ENCODE results near the gene SERPINA9.
A peak's percentile ranks its signal among the peaks of the same experiment; 100 is the strongest.
"Not testable (repeated sequence)": the region's sequence is repeated elsewhere in the genome, so short reads cannot be mapped to it uniquely, and the experiment has no call there.

SERPINA9 gene

GRCh38 chr14:94491511-94491910 lies 15.5 kb upstream of the SERPINA9 start:
- no peaks in the 10 kb centered on the region for H3K27me3 ChIP-seq
- H4K20me1 ChIP-seq, result no peaks in the 10 kb centered on the region
- H3K4me1 ChIP-seq, result peaks cover 32% of the 10 kb centered on the region
- no peak overlapping the region for H3K4me3 ChIP-seq
- no peaks in the 10 kb centered on the region for H3K9me3 ChIP-seq
- H3K9ac ChIP-seq, result no peak overlapping the region; the same call in 1 of the 2 replicates
- 0 out of 2 replicates have a peak overlapping the region, but pooled peaks have one; percentile 3 for H3K4me2 ChIP-seq
- TF ChIP-seq Cebpa-rat (IDR thresholded peaks at IDR 0.05), result no peak
- H3K27ac ChIP-seq, result no peak overlapping the region
- H3K36me3 ChIP-seq, result no peaks in the 10 kb centered on the region

- no peaks in the 10 kb centered on the region for H3K9me3 ChIP-seq
- peaks cover 40% of the 10 kb centered on the region for H3K4me1 ChIP-seq
- H3K27me3 ChIP-seq, result no peaks in the 10 kb centered on the region
Measured at GRCh38 chr14:94489336-94489735, 13.3 kb upstream of the SERPINA9 start.

DNA sequence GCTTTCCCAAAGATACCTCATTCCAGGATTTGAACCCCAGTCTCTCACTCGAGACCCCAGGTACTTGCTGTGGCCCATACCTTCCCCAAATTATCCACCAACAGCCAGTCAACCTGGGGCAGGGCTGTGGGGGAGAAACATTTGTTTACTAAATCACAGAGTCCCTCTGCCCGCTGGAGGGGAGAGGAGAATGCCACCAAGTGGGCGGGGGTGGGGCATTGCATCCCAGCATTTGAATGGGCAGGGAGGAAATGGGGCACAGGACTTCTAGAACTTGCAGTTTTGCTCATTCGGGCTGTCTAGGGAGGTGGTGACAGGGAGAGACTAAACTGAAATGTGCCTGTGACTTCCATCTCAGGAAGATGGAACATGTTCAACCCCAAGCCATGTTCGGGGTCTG lies 10.9 kb upstream of the SERPINA9 start:
- Histone ChIP-seq H3K9ac (no peak overlapping the region), H3K36me3 (no peaks in the 10 kb centered on the region), H3K4me2 (no peak overlapping the region), H3K4me3 (no peak overlapping the region), H3K27me3 (no peaks in the 10 kb centered on the region), H3K27ac (no peak overlapping the region), H4K20me1 (no peaks in the 10 kb centered on the region), H3K9me3 (no peaks in the 10 kb centered on the region), H3K4me1 (peaks cover 45% of the 10 kb centered on the region)
- TF ChIP-seq Cebpa-rat (IDR thresholded peaks at IDR 0.05), result no peak

More at GRCh38 chr14:94489336-94489735, 13.3 kb upstream of the SERPINA9 start:
- no peaks in the 10 kb centered on the region for H4K20me1 ChIP-seq
- peak overlapping the region; percentile 52 for H3K27ac ChIP-seq
- no peaks in the 10 kb centered on the region for H3K36me3 ChIP-seq
- peak overlapping the region; percentile 73 for H3K4me2 ChIP-seq
- H3K4me3 ChIP-seq, result no peak overlapping the region
- H3K9ac ChIP-seq, result no peak overlapping the region
- TF ChIP-seq Cebpa-rat (IDR thresholded peaks at IDR 0.05), result no peak

- H3K27ac ChIP-seq, result no peak overlapping the region
- no peaks in the 10 kb centered on the region for H3K9me3 ChIP-seq
- no peaks in the 10 kb centered on the region for H3K36me3 ChIP-seq
- no peak overlapping the region for H3K4me3 ChIP-seq
- H3K9ac ChIP-seq, result no peak overlapping the region
- no peaks in the 10 kb centered on the region for H4K20me1 ChIP-seq
- peaks cover 39% of the 10 kb centered on the region for H3K4me1 ChIP-seq
- no peaks in the 10 kb centered on the region for H3K27me3 ChIP-seq
- TF ChIP-seq Cebpa-rat (IDR thresholded peaks at IDR 0.05), result no peak
- peak overlapping the region; percentile 47 for H3K4me2 ChIP-seq
Measured at GRCh38 chr14:94485944-94486841, 10.2 kb upstream of the SERPINA9 start.

- Histone ChIP-seq H3K4me2 (no peak overlapping the region), H3K4me1 (peaks cover 30% of the 10 kb centered on the region), H3K27ac (no peak overlapping the region)
Measured at GRCh38 chr14:94484481-94484880, 8.5 kb upstream of the SERPINA9 start.

GRCh38 chr14:94483729-94484275 lies 7.8 kb upstream of the SERPINA9 start:
- peak overlapping the region; percentile 49; the same call in 1 of the 2 replicates for H3K4me2 ChIP-seq

More at GRCh38 chr14:94484481-94484880, 8.5 kb upstream of the SERPINA9 start:
- no peak for TF ChIP-seq Cebpa-rat (IDR thresholded peaks at IDR 0.05)
- Histone ChIP-seq H3K36me3 (no peaks in the 10 kb centered on the region), H3K9me3 (peaks cover 4% of the 10 kb centered on the region; the same call in 1 of the 2 replicates), H3K9ac (no peak overlapping the region), H3K27me3 (no peaks in the 10 kb centered on the region), H3K4me3 (no peak overlapping the region), H4K20me1 (no peaks in the 10 kb centered on the region)

DNA sequence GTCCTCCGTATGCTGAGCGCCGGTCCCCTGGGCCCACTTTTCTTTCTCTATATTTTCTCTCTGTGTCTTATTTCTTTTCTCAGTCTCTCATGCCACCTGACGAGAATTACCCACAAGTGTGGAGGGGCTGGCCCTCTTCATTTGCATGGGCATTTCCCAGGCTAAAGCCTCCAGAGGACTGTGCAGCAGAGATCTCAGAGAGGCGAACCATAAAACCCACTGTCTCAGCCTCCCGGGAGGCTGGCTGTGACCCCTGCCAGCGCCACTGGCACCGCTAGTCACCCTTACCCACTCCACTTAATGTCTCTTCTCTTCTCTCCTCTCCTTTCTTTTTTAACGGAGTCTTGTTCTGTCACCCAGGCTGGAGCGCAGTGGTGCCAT lies 7.1 kb upstream of the SERPINA9 start:
- Histone ChIP-seq H3K4me3 (no peak overlapping the region), H3K27ac (no peak overlapping the region), H3K27me3 (no peaks in the 10 kb centered on the region), H3K4me1 (peaks cover 20% of the 10 kb centered on the region), H3K9me3 (peaks cover 16% of the 10 kb centered on the region), H4K20me1 (no peaks in the 10 kb centered on the region), H3K4me2 (peak overlapping the region; percentile 49), H3K36me3 (no peaks in the 10 kb centered on the region), H3K9ac (no peak overlapping the region)
- no peak for TF ChIP-seq Cebpa-rat (IDR thresholded peaks at IDR 0.05)

More at GRCh38 chr14:94483729-94484275, 7.8 kb upstream of the SERPINA9 start:
- Histone ChIP-seq H3K9me3 (peaks cover 10% of the 10 kb centered on the region), H3K36me3 (no peaks in the 10 kb centered on the region), H3K27me3 (no peaks in the 10 kb centered on the region), H3K4me3 (no peak overlapping the region), H3K27ac (no peak overlapping the region), H4K20me1 (no peaks in the 10 kb centered on the region), H3K4me1 (peaks cover 24% of the 10 kb centered on the region), H3K9ac (no peak overlapping the region)
- TF ChIP-seq Cebpa-rat (IDR thresholded peaks at IDR 0.05), result no peak

- H3K27ac ChIP-seq, H3K9ac ChIP-seq, H3K36me3 ChIP-seq, H3K27me3 ChIP-seq, H3K4me3 ChIP-seq, H4K20me1 ChIP-seq, H3K4me2 ChIP-seq: not testable (repeated sequence)
- H3K9me3 ChIP-seq, result peaks cover 22% of the 10 kb centered on the region
- peaks cover 20% of the 10 kb centered on the region for H3K4me1 ChIP-seq
Measured at GRCh38 chr14:94482132-94483070, 6.4 kb upstream of the SERPINA9 start.

- TF ChIP-seq Cebpa-rat (IDR thresholded peaks at IDR 0.05), result no peak
- Histone ChIP-seq H3K9ac (no peak overlapping the region), H3K4me1 (peaks cover 17% of the 10 kb centered on the region), H3K9me3 (peaks cover 22% of the 10 kb centered on the region), H4K20me1 (no peaks in the 10 kb centered on the region), H3K27me3 (no peaks in the 10 kb centered on the region), H3K27ac (no peak overlapping the region), H3K4me2 (no peak overlapping the region), H3K36me3 (no peaks in the 10 kb centered on the region), H3K4me3 (no peak overlapping the region)
Measured at GRCh38 chr14:94481468-94482131, 5.6 kb upstream of the SERPINA9 start.

Data from BLaER1 (cell line).